ENCODE data around the gene CINP.

DNA sequence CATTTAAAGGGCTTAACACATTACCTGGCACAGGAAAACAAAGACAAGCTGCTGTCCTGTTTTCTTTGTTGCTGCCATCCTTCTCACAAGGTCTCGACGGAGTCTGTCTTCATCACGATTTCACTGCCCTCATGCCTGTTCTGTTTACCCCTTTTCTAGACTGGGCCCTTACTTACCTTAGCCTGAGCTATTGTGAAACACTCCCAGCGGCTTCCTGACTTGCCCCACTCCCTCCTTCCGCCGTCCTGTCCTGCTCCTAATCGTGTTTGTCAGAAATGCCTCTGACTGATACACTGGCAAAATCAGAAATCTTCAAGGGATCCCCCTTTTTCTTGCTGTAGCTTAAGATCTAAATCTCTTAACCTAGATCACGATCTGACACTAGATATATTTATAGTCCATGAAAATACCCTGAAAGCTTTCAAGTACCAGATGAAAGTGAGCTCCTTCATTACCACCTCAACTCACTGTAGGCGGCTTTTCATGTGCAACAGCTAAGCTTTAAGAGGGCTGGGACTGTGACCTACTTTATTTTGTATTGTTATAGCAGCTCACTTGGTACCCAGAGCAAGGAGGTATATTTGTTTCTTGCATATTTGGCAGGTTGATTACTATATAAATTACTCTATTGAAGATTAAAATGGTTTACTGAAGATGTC, 32.2 kb upstream of the CINP start:
- TF ChIP-seq, protein P1, sequence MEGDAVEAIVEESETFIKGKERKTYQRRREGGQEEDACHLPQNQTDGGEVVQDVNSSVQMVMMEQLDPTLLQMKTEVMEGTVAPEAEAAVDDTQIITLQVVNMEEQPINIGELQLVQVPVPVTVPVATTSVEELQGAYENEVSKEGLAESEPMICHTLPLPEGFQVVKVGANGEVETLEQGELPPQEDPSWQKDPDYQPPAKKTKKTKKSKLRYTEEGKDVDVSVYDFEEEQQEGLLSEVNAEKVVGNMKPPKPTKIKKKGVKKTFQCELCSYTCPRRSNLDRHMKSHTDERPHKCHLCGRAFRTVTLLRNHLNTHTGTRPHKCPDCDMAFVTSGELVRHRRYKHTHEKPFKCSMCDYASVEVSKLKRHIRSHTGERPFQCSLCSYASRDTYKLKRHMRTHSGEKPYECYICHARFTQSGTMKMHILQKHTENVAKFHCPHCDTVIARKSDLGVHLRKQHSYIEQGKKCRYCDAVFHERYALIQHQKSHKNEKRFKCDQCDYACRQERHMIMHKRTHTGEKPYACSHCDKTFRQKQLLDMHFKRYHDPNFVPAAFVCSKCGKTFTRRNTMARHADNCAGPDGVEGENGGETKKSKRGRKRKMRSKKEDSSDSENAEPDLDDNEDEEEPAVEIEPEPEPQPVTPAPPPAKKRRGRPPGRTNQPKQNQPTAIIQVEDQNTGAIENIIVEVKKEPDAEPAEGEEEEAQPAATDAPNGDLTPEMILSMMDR (IDR thresholded peaks at IDR 0.05) = no peak
- no peak for TF ChIP-seq POLR2A (IDR thresholded peaks at IDR 0.05)
